Stimulated activated CD4-positive, alpha-beta T cell treated with anti-CD3 and anti-CD28 coated beads, Interleukin-4, amount 100 ng/mL, for 1 hour (primary cell): Measurements from ENCODE around the gene ICA1.

Experiments used
- DNase-seq: peaks from one replicate; pipeline ENCODE4 v3.0.0-alpha.2; 2020

Gene ICA1

GRCh38 chr7:8197994-8198698 is 63.8 kb downstream of the ICA1 start:
- DNase-seq = no peak

GRCh38 chr7:8192897-8193296 is 69.1 kb downstream of the ICA1 start:
- DNase-seq = no peak

- peak; percentile 47 for DNase-seq
These were observed 71.7 kb downstream of the ICA1 start for GRCh38 chr7:8190119-8190895.

- no peak for DNase-seq
These were observed 72.3 kb downstream of the ICA1 start for GRCh38 chr7:8189625-8190024.

DNA sequence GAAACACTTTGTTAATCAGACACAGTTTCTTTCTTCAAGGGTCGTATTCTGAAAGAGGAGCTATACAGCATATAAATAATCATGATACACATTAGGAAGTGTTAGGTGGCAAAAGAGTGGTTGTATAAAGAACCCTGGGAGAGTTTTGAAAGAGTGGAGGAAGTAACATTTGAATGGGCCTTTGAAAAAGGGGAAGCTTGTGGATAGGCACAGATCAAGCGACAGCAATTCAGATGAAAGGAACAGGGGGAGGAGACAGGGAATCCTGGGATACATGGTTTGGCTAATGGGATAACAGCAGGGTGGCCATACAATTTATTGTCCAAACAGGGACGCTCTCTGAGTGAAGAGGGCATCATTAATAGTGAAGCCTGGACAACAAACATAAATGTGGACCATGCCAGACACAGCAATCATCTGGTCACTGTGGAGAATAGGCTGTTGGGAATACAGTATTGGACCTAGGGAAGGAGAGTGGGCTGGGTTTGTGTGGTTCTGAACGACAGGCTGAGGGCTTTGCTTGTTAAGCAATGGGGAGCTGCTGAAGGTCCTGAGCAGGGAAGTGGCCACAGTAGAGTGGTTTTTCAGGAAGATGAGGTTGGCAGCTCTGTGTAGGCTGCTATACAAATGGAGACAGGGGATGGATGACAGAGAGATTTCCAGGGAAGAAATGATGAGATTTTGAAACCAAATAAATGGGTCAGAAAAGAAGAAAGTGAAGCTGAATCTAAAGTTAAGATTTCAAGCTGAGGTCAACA is 75.9 kb downstream of the ICA1 start:
- no peak for DNase-seq

DNA sequence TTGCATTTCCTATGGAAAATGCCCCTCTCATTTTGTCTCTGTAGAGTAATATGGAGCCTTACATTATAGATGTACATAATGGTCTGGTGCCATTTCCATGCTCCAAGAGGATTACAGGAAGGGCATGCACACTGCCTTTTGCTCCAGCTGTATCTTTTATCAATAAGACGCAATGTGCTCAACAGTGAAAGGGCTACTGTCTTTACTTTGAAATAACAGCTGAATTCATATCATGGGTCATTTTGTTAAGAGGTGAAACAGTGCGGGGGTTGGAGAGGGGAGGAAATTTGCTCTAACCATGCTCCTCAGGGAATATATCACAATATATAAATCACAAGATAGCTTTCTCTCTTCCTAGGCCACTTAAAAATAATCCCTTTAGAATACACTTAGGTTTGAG is 77.7 kb downstream of the ICA1 start:
- no peak for DNase-seq

GRCh38 chr7:8179486-8179885 is 82.5 kb downstream of the ICA1 start:
- no peak for DNase-seq

GRCh38 chr7:8178353-8178752 is 83.6 kb downstream of the ICA1 start:
- DNase-seq = no peak

DNA sequence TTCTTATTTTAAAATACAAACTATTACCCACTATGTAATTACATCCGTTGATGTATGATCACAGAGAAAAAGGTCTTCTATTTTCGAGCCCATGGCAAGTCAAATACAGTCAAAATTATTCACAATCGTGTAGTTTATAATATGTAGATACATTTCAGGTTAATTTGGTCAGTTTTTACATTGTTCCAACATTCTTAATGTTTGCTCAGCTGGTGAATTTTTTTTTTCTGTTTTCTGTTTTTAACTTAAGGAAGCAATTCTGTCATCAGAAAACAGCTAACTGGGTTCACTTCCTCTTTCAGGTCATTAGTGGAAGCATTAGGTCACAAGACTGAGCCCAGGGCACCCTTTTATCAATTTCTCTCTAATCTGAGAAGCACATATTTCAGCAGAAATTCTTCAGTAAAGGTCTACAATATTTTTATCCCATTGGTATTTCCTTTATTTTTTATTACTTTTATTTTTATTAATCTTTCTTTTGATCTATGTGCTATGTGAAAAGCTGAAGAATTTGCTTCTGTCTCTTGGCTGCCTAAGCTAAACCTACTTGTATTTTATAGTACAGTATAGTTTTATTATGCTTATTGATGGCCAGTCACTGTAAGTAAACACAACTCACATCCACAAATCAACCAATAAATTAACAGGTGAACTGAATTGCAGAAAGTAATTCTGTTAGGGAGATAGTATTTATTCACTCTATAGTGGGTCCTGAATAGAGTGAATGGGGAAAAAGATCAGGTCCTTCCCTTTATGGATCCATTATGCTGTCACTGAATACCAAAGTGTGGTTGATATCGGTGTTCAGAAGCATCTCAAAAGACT is 84.6 kb downstream of the ICA1 start:
- no peak for DNase-seq

GRCh38 chr7:8176370-8177081 is 85.4 kb downstream of the ICA1 start:
- DNase-seq = peak; percentile 42

GRCh38 chr7:8175929-8176369 is 86.0 kb downstream of the ICA1 start:
- DNase-seq = no peak

GRCh38 chr7:8172372-8173354 is 89.3 kb downstream of the ICA1 start:
- no peak for DNase-seq

DNA sequence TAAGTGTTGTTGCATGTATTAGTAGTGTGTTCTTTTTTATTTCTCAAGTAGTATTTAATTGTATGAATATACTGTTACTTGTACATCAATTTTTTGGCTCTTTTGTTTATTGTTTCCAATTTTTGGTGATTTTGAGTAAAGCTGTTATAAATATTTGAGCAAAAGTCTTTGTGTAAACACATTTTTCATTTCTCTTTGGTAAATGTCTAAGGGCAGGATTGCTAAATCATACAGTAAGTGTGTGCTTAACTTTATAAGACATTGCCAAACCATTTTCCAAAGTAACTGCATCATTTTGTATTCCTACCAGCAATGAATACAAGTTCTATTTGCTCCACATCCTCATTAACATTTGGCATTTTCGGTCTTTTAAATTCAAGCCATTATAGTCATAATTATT is 92.8 kb downstream of the ICA1 start:
- DNase-seq = no peak

GRCh38 chr7:8168336-8168735 is 93.6 kb downstream of the ICA1 start:
- DNase-seq = no peak

DNA sequence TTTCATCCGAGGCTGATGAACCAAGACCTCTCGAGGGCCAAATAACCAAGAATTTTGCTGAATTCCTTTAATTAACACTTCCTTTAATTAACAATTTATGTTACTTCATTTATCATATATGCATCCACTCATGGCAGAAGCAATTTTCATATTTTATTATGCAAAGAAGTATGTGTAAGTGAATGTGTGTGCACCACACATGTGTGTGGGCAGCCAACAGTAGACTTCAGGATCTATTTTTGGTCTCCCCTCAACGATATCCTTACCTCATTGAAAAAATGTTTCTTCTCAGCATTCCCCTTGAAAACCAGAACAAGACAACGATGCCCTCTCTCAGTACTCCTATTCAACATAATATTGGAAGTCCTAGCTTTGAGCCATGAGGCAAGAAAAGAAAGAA is 96.8 kb downstream of the ICA1 start:
- no peak for DNase-seq

- no peak for DNase-seq
These were observed 99.8 kb downstream of the ICA1 start for GRCh38 chr7:8162181-8162580.

DNA sequence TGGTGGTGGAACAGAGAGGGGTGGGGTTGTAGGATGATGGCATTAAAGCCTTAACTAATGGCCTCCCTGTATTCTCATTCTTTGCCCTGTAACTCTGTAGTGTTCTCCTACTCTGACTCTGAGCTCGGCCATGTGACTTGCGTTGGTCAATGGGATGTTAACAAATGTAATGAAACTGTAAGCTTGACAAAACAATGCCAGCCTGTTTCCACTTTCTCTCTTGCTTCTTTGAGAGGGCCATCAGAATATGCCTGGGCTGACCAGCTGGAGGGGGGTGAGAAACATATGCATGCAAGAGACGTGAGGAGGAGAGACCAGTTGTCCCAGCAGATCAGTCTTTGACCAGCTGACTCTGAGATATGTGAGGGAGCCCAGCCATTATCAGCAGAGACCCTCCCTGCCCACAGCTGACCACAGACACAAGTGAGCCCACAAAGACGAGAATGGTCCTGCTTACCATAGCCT is 100.6 kb downstream of the ICA1 start:
- no peak for DNase-seq

DNA sequence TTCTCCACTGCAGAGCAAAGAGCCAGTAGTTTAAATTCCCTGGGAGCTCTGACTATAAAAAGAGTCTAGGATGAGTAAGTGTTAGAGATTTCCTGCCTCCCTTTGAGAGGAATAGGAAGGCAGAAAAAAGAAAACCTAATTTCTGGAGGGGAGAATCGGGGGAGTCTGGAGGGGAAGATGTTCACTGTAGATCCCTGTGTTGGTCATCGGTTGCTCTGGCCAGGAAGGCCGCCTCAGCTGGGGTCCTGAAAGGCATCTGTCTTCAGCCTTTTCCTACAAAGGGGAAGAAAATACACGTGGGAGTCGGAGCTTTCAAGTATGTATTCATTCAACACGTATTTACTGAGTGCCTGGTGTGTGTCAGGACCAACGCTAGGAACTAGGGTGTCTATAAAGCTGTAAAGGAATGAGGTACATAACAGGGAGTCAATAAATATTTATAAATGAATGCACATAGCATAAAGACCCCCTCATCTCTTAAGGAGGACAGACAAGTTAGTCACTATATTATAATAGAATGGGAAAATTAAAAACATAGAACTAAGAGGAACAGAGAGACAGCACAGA is 101.1 kb downstream of the ICA1 start:
- DNase-seq = no peak

GRCh38 chr7:8160250-8160649 is 101.7 kb downstream of the ICA1 start:
- no peak for DNase-seq

DNA sequence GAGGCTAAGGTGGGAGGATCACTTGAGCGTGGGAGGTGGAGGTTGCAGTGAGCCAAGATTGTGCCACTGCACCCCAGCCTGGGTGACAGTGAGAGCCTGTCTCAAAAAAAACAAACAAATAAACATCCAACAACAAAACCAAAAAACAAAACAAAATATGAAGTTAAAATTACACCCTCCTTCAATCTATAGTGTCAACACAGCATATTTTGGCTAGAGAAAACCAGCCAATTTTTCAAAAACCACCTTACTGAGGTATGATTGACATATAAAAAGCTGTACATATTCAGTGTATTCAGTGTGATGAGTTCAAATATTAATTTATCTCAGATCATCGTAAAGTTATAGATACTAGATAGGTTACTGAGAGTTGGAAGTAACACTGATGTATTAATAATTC is 102.4 kb downstream of the ICA1 start:
- DNase-seq = no peak
